PC-9 (cell line): ENCODE measurements around the gene RIPPLY2. TPM values are rescaled to one million over a fixed set of nuclear protein-coding genes. Genes with fewer than 3 reads are reported as not detected.
A peak's percentile ranks its signal among the peaks of the same experiment; 100 is the strongest.

Source experiments
- BruUV-seq: library from RNA; stranded (reverse); fragments of 400-500 nt; replicated peaks from 2 replicates; lab custom pipeline; 2021; lab: Mats Ljungman, UMichigan
- CTCF ChIA-PET: fragments of 300-600 bp; sonication (Branson Sonifier 250); formaldehyde crosslinking; loops from one replicate; lab custom pipeline; 2022; ENCODE audit warnings: antibody characterized with exemption; lab: Charles Lee
- POLR2A ChIA-PET: fragments of 300-600 bp; sonication (Branson Sonifier 250); formaldehyde crosslinking; loops from one replicate; lab custom pipeline; 2022; ENCODE audit warnings: antibody characterized with exemption; ENCODE audit not compliant: unreplicated experiment; lab: Charles Lee
- DNase-seq, 2 experiments: peaks; one replicate each; pipeline versions ENCODE4 v3.0.0 to v3.0.0-alpha.2; 2015 to 2022; ENCODE audit warnings: mixed read lengths in 1 of 2
- H2AFZ ChIP-seq: fragments of 200-600 bp; sonication (generic); 2 replicates; pipeline ENCODE4 v1.8.1; 2017; ENCODE audit warnings: antibody characterized with exemption
- H3F3A ChIP-seq: fragments of 200-600 bp; sonication (generic); 2 replicates; pipeline ENCODE4 v1.8.1; 2017; ENCODE audit warnings: antibody characterized with exemption, mild to moderate bottlenecking, low read depth; ENCODE audit not compliant: insufficient read depth
- H3K27ac ChIP-seq: fragments of 200-600 bp; sonication (generic); 2 replicates; pipeline ENCODE4 v1.6.1; 2016; ENCODE audit warnings: mixed run types
- H3K27me3 ChIP-seq: fragments of 200-600 bp; sonication (generic); 2 replicates; pipeline ENCODE4 v1.6.1; 2016; ENCODE audit warnings: low read depth, mixed run types; ENCODE audit not compliant: insufficient read depth
- H3K36me3 ChIP-seq: fragments of 200-600 bp; sonication (generic); 2 replicates; pipeline ENCODE4 v1.6.1; 2016; ENCODE audit warnings: low read depth, mixed run types
- H3K4me1 ChIP-seq: fragments of 200-600 bp; sonication (generic); replicated peaks from 2 replicates; pipeline ENCODE4 v1.6.1; 2016; ENCODE audit warnings: mixed run types; ENCODE audit not compliant: insufficient read depth
- H3K4me2 ChIP-seq: fragments of 200-600 bp; sonication (generic); 2 replicates; pipeline ENCODE4 v1.6.1; 2017; ENCODE audit warnings: mixed run types
- H3K4me3 ChIP-seq: fragments of 200-600 bp; sonication (generic); 2 replicates; pipeline ENCODE4 v1.6.1; 2016; ENCODE audit warnings: mixed run types
- H3K79me2 ChIP-seq: fragments of 200-600 bp; sonication (generic); 2 replicates; pipeline ENCODE4 v1.6.1; 2017; ENCODE audit warnings: low read depth, mixed run types
- H3K9me2 ChIP-seq: fragments of 200-600 bp; sonication (generic); 2 replicates; pipeline ENCODE4 v1.8.1; 2017; ENCODE audit warnings: mild to moderate bottlenecking; ENCODE audit not compliant: insufficient read depth
- H3K9me3 ChIP-seq: fragments of 200-600 bp; sonication (generic); 2 replicates; pipeline ENCODE4 v1.8.1; 2016; ENCODE audit warnings: low read depth; ENCODE audit not compliant: insufficient read depth
- H4K20me1 ChIP-seq: fragments of 200-600 bp; sonication (generic); 2 replicates; pipeline ENCODE4 v1.8.1; 2017; ENCODE audit not compliant: insufficient read depth
- EZH2 ChIP-seq: fragments of 200-600 bp; sonication (generic); IDR thresholded peaks from 2 replicates; pipeline ENCODE4 v1.8.0; 2017; ENCODE audit warnings: antibody characterized with exemption, low read depth
- intact Hi-C: fragments of 100-400 bp; cut with micrococcal nuclease; formaldehyde crosslinking; loops from one replicate; pipeline ENCODE4 v1.10.0; 2022; ENCODE audit not compliant: unreplicated experiment
- total RNA-seq: library from RNA; stranded (reverse); gene quantifications from 2 replicates; pipeline ENCODE4 v1.2.3, GENCODE V29; 2021
- TF ChIP-seq, protein P1 (sequence below): fragments of 200-600 bp; sonication (generic); conservative IDR thresholded peaks from 2 replicates; pipeline ENCODE4 v1.6.1; 2017; ENCODE audit warnings: mixed run types, antibody characterized with exemption, mild to moderate bottlenecking, moderate library complexity

Gene RIPPLY2
- total RNA-seq, 1 experiment from 2014 or later: not detected

DNA sequence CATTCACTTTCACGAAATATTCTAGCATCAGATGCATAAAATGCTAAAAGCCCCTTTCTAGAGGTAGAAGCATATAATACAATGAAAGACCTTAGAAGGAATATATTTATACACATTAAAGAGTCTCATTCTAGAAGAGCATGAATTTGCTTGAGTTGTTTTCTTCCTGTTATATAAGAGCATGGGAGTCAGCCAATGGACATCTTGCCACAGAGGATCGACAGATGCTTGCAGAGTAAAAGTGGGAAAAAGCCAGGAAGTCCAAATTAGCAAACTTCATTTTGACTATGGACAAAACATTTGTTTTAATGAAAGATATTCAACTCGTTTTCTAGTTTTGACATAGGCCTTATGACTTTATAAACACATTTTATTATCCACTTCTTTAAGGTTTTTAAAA lies 44.2 kb upstream of the RIPPLY2 start:
- Histone ChIP-seq H3K4me3 (no peak overlapping the region), H3K4me2 (no peak overlapping the region), H3K36me3 (no peaks in the 10 kb centered on the region), H2AFZ (no peak overlapping the region), H3K9me2 (no peaks in the 10 kb centered on the region), H3K27me3 (no peaks in the 10 kb centered on the region), H3K27ac (no peak overlapping the region), H3K9me3 (no peaks in the 10 kb centered on the region), H3K4me1 (no peaks in the 10 kb centered on the region), H3F3A (no peaks in the 10 kb centered on the region), H3K79me2 (no peaks in the 10 kb centered on the region), H4K20me1 (no peaks in the 10 kb centered on the region)
- DNase-seq: no peak
- ChIA-PET CTCF (no interaction called here), POLR2A (no interaction called here)
- intact Hi-C loops: no loop called here
- BruUV-seq: no TSS peak
- no peak for TF ChIP-seq EZH2
- TF ChIP-seq, protein P1, sequence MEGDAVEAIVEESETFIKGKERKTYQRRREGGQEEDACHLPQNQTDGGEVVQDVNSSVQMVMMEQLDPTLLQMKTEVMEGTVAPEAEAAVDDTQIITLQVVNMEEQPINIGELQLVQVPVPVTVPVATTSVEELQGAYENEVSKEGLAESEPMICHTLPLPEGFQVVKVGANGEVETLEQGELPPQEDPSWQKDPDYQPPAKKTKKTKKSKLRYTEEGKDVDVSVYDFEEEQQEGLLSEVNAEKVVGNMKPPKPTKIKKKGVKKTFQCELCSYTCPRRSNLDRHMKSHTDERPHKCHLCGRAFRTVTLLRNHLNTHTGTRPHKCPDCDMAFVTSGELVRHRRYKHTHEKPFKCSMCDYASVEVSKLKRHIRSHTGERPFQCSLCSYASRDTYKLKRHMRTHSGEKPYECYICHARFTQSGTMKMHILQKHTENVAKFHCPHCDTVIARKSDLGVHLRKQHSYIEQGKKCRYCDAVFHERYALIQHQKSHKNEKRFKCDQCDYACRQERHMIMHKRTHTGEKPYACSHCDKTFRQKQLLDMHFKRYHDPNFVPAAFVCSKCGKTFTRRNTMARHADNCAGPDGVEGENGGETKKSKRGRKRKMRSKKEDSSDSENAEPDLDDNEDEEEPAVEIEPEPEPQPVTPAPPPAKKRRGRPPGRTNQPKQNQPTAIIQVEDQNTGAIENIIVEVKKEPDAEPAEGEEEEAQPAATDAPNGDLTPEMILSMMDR: no peak

DNA sequence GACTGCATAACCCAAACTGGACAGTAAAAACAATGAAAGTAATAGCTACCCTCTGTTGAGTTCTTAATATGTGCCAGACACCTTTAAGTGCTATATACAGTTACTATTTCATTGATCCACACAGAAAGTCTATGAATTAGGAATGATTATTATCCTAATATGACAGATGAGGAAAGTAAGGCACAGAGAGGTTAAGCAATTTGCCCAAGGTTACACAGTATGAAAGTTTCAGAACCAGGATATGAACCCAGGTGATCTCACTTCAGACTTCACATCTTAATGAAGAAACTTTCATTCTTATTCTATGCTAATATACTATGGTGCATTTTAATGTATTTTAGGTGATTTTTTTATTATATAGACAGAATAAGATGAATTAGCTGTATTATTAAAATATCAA lies 40.6 kb upstream of the RIPPLY2 start:
- no peaks in the 10 kb centered on the region for H3K9me3 ChIP-seq
- TF ChIP-seq EZH2: no peak
- H3K9me2 ChIP-seq: no peaks in the 10 kb centered on the region
- H3K27ac ChIP-seq: no peak overlapping the region
- BruUV-seq: no TSS peak
- no peak overlapping the region for H2AFZ ChIP-seq
- H3K4me2 ChIP-seq: no peak overlapping the region
- no peaks in the 10 kb centered on the region for H3K27me3 ChIP-seq
- H3K4me1 ChIP-seq: peaks cover 8% of the 10 kb centered on the region; the same call in 1 of the 2 replicates
- POLR2A ChIA-PET: no interaction called here
- intact Hi-C loops: no loop called here
- CTCF ChIA-PET: no interaction called here
- H3K36me3 ChIP-seq: no peaks in the 10 kb centered on the region
- H4K20me1 ChIP-seq: no peaks in the 10 kb centered on the region
- H3F3A ChIP-seq: peaks cover 3% of the 10 kb centered on the region; the same call in 1 of the 2 replicates
- H3K4me3 ChIP-seq: no peak overlapping the region
- H3K79me2 ChIP-seq: no peaks in the 10 kb centered on the region
- DNase-seq: no peak

DNA sequence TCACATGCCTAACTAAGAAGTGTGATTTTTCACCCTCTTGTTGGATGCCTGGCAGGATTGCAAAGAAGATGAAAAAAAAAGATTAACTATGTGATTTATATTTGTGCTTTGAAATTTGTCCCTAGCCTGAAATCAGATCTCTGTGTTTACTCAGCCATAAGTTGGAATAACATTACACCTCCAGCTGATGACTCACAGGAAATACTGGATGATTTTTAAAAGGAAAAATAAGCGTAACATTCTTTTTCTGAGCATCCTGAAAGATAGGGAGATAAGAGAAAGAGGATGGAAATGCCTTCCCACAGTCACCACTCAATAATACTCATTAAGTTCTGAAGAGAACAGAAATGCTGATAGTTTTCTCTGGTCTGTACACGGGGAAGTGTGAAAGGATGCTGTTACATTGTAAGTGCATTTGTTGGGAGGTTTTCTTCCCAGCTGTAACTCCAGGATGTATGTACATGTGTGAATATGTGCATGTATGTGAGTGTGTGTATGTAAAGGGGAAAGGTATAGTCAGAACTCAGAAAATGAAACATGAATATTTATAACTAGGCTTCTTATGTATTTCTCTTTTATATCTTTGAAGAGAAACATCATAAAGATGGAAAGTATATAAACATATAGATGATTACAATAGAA lies 37.4 kb upstream of the RIPPLY2 start:
- Histone ChIP-seq H3K79me2 (no peaks in the 10 kb centered on the region), H3K9me2 (no peaks in the 10 kb centered on the region), H3K36me3 (no peaks in the 10 kb centered on the region), H3K4me3 (no peak overlapping the region), H3K27me3 (no peaks in the 10 kb centered on the region), H3K9me3 (no peaks in the 10 kb centered on the region), H2AFZ (no peak overlapping the region), H3F3A (peaks cover 3% of the 10 kb centered on the region; the same call in 1 of the 2 replicates), H4K20me1 (no peaks in the 10 kb centered on the region), H3K4me2 (peak overlapping the region; percentile 18; the same call in 1 of the 2 replicates), H3K4me1 (peaks cover 8% of the 10 kb centered on the region; the same call in 1 of the 2 replicates), H3K27ac (no peak overlapping the region)
- no TSS peak for BruUV-seq
- ChIA-PET POLR2A (interaction anchor here (0.7 kb wide), 1 partner anchor 777 kb away, joined by 13 read pairs; no protein-coding TSS in a partner anchor), CTCF (no interaction called here)
- intact Hi-C loops: loop anchor here (5.0 kb wide), 1 partner anchor 42 kb away; the partner anchor contains the start of gene CYB5R4
- peak in 1 of 2 experiments; percentile 57 for DNase-seq
- TF ChIP-seq, protein P1: no peak
- TF ChIP-seq EZH2: no peak
